Breast epithelium (tissue), 4 donors: Measurements from ENCODE around the gene SELE. TPM values are rescaled to one million over a fixed set of nuclear protein-coding genes. Genes with fewer than 3 reads are reported as not detected.

Source experiments
- DNase-seq, 2 donors: peaks; one replicate each; pipeline ENCODE4 v3.0.0-alpha.2; 2019; ENCODE audit warnings: low spot score in 2 of 2
- H3K27ac ChIP-seq, 2 donors: fragments of 200-600 bp; sonication (generic) in 1 of 2; one replicate each; pipeline ENCODE4 v1.5.1; 2016 to 2019; ENCODE audit warnings: mild to moderate bottlenecking in 1 of 2
- H3K27me3 ChIP-seq, 2 donors: fragments of 200-600 bp; sonication (generic) in 1 of 2; one replicate each; pipeline versions ENCODE4 v1.5.1 to v1.6.0; 2017 to 2019; ENCODE audit warnings: control low read depth in 1 of 2, mild to moderate bottlenecking in 1 of 2
- H3K36me3 ChIP-seq: fragments of 200-600 bp; one replicate; pipeline ENCODE4 v1.5.1; 2019
- H3K4me1 ChIP-seq, 2 donors: fragments of 200-600 bp; sonication (generic); one replicate each; pipeline ENCODE4 v1.5.1; 2016 to 2019; ENCODE audit warnings: control low read depth in 1 of 2
- H3K4me3 ChIP-seq, 3 donors: fragments of 200-600 bp; sonication (generic); 1 replicate in 2 of 3; 2 replicates in 1 of 3; pipeline ENCODE4 v1.5.1; 2016 to 2019; ENCODE audit warnings: mild to moderate bottlenecking in 3 of 3, moderate library complexity in 2 of 3
- H3K9me3 ChIP-seq, 2 donors: fragments of 200-600 bp; sonication (generic) in 1 of 2; one replicate each; pipeline ENCODE4 v1.5.1; 2016 to 2019; ENCODE audit warnings: control low read depth in 1 of 2
- CTCF ChIP-seq, 3 donors: fragments of 450-650 bp; IDR thresholded peaks; one replicate each; pipeline ENCODE4 v1.5.1; 2016 to 2017; ENCODE audit warnings: antibody characterized with exemption in 3 of 3, mild to moderate bottlenecking in 3 of 3, moderate library complexity in 3 of 3
- POLR2A ChIP-seq: fragments of 450-650 bp; IDR thresholded peaks from one replicate; pipeline ENCODE4 v1.6.1; 2016; ENCODE audit warnings: antibody characterized with exemption, mild to moderate bottlenecking, moderate library complexity
- POLR2AphosphoS5 ChIP-seq, 3 donors: sonication (generic); formaldehyde crosslinking; IDR thresholded peaks; one replicate each; pipeline ENCODE4 v1.6.1; 2017; ENCODE audit warnings: antibody characterized with exemption in 3 of 3
- intact Hi-C: fragments of 100-400 bp; cut with DNase I; formaldehyde crosslinking; loops from one replicate; pipeline ENCODE4 v1.15.1; 2023; ENCODE audit warnings: low total_unique reads
- total RNA-seq, 3 donors: library from RNA; depleted of rRNA; stranded (reverse); fragments of >200 nt; gene quantifications; one replicate each; pipeline ENCODE4 v1.1.0, GENCODE V29; 2016

The SELE gene
- total RNA-seq, 3 donors from 2014 or later, result 0.66 to 5.0 (median 1.4) TPM

GRCh38 chr1:169739980-169740379 is 6.1 kb upstream of the SELE start:
- intact Hi-C loops, result no loop called here

GRCh38 chr1:169731446-169731845 is 2.4 kb downstream of the SELE start:
- intact Hi-C loops, result no loop called here
- no peaks in the 10 kb centered on the region for H3K27me3 ChIP-seq

More at GRCh38 chr1:169739980-169740379, 6.1 kb upstream of the SELE start:
- H3K9me3 ChIP-seq, result peaks cover 0 to 3% of the 10 kb centered on the region in 2 donors
- no peaks in the 10 kb centered on the region for H3K27me3 ChIP-seq
- no peak overlapping the region for H3K27ac ChIP-seq
- H3K4me1 ChIP-seq, result peaks cover 4 to 5% of the 10 kb centered on the region in 2 donors
- no peaks in the 10 kb centered on the region for H3K36me3 ChIP-seq
- TF ChIP-seq POLR2A (no peak), CTCF (IDR thresholded peaks at IDR 0.05) (no peak), POLR2AphosphoS5 (IDR thresholded peaks at IDR 0.05) (no peak)
- DNase-seq, result no peak
- no peak overlapping the region for H3K4me3 ChIP-seq

GRCh38 chr1:169729991-169730390 is 3.9 kb downstream of the SELE start:
- TF ChIP-seq POLR2AphosphoS5 (IDR thresholded peaks at IDR 0.05), result no peak
- no peak for TF ChIP-seq POLR2A
- no peak for TF ChIP-seq CTCF (IDR thresholded peaks at IDR 0.05)
- intact Hi-C loops, result loop anchor here (5.0 kb wide), 1 partner anchor 618 kb away; no protein-coding TSS in a partner anchor

More at GRCh38 chr1:169731446-169731845, 2.4 kb downstream of the SELE start:
- H3K36me3 ChIP-seq, result no peaks in the 10 kb centered on the region
- H3K9me3 ChIP-seq, result no peaks in the 10 kb centered on the region
- no peak overlapping the region for H3K27ac ChIP-seq
- H3K4me1 ChIP-seq, result no peaks in the 10 kb centered on the region
- H3K4me3 ChIP-seq, result no peak overlapping the region
- TF ChIP-seq POLR2AphosphoS5 (IDR thresholded peaks at IDR 0.05) (no peak), CTCF (IDR thresholded peaks at IDR 0.05) (no peak), POLR2A (no peak)
- DNase-seq, result no peak

GRCh38 chr1:169727307-169727706 is 6.6 kb downstream of the SELE start:
- H3K4me3 ChIP-seq, result no peak overlapping the region
- H3K4me1 ChIP-seq, result no peaks in the 10 kb centered on the region
- intact Hi-C loops, result loop anchor here (5.0 kb wide), 1 partner anchor 615 kb away; no protein-coding TSS in a partner anchor
- no peak overlapping the region for H3K27ac ChIP-seq
- no peaks in the 10 kb centered on the region for H3K9me3 ChIP-seq
- H3K27me3 ChIP-seq, result no peaks in the 10 kb centered on the region
- no peak for TF ChIP-seq POLR2A
- no peak for TF ChIP-seq CTCF (IDR thresholded peaks at IDR 0.05)
- TF ChIP-seq POLR2AphosphoS5 (IDR thresholded peaks at IDR 0.05), result no peak
- H3K36me3 ChIP-seq, result no peaks in the 10 kb centered on the region
- DNase-seq, result no peak

More at GRCh38 chr1:169729991-169730390, 3.9 kb downstream of the SELE start:
- H3K27ac ChIP-seq, result no peak overlapping the region
- no peak for DNase-seq
- H3K4me1 ChIP-seq, result no peaks in the 10 kb centered on the region
- H3K27me3 ChIP-seq, result no peaks in the 10 kb centered on the region
- H3K9me3 ChIP-seq, result no peaks in the 10 kb centered on the region
- no peak overlapping the region for H3K4me3 ChIP-seq
- no peaks in the 10 kb centered on the region for H3K36me3 ChIP-seq

- Histone ChIP-seq H3K4me1 (no peaks in the 10 kb centered on the region), H3K9me3 (no peaks in the 10 kb centered on the region), H3K27me3 (no peaks in the 10 kb centered on the region), H3K4me3 (no peak overlapping the region), H3K27ac (no peak overlapping the region), H3K36me3 (no peaks in the 10 kb centered on the region)
- TF ChIP-seq POLR2AphosphoS5 (IDR thresholded peaks at IDR 0.05), result no peak
- no peak for TF ChIP-seq CTCF (IDR thresholded peaks at IDR 0.05)
- no peak for TF ChIP-seq POLR2A
- DNase-seq, result no peak
- intact Hi-C loops, result loop anchor here (5.0 kb wide), 1 partner anchor 615 kb away; no protein-coding TSS in a partner anchor
These were observed 7.0 kb downstream of the SELE start for GRCh38 chr1:169726851-169727250.
